ENCODE data around the gene SCART1.
A peak's percentile ranks its signal among the peaks of the same experiment; 100 is the strongest.
"Not testable (repeated sequence)": the region's sequence is repeated elsewhere in the genome, so short reads cannot be mapped to it uniquely, and the experiment has no call there.

SCART1 gene

DNA sequence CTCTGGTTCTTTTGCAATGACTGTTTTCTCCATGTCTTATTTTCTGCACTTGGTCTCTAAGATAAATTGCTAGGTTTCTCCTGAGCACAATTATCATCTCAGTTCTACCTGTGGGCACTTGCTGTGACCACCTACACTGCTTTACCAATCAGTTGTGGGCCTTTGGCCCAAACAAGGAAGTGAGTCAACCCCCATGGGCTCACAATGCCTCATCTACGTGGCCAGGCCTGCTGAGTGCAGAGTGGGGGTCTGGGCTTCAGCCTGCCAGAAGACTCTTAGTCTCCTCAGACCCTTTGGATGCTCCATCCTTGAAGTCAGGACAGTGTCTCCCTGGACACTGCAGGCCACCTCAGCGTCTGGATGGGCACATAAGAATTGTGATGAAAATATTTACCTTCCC is 20.3 kb downstream of the SCART1 start:
- no peak for DNase-seq (ENCODE audit: low read depth)

DNA sequence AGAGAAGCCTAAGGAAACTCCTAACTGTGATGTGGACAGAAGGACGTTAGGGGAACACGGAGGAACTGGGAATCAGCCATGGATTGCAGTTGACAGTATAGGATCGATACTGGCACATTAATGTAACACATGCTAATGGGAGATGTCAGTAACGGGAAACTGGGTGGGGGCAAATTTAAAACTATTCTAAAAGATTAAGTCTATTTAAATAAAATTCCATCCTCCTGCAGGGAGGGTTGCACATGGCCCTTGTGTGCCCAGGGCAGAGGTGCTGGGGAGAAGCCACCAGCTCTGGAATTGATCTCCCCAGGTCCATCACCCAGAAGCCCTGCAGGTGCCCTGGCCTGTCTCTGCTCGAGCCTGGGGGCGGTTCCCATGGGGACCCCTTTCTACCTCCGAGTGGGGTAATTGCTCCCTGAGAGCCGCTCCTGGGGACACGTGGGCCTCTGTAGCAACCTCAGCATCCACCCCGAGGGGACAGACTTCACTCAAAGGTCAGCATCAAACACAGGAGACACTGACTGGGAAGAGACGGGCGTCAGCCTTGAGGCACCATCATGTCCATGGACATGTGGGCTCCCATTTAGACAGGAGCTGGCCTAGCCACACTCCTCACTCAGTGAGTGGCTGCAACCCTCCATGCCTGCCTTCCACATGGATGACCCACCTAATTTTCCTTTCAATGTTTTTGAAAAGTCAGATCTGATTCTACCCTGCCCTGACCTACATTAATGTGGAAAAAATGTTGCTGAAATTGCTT is 21.1 kb downstream of the SCART1 start:
- DNase-seq (ENCODE audit: low read depth), result no peak

DNA sequence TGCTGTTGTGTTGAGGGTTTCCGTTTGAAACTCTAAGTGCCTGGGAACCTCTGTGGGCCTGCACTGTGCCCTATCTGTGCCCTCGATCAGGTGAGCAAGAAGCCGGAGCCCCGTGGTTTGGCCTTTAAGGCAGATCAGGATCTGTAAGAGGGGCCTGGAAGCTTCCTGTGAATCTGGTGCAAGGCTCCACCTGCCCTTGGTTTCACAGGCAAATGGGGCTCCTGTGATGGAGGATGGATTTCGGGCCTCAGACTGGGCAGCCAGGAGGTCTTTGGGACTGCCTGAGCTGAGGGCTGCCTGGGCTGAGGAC is 21.6 kb downstream of the SCART1 start:
- DNase-seq (ENCODE audit: low read depth), result peak; percentile 30

DNA sequence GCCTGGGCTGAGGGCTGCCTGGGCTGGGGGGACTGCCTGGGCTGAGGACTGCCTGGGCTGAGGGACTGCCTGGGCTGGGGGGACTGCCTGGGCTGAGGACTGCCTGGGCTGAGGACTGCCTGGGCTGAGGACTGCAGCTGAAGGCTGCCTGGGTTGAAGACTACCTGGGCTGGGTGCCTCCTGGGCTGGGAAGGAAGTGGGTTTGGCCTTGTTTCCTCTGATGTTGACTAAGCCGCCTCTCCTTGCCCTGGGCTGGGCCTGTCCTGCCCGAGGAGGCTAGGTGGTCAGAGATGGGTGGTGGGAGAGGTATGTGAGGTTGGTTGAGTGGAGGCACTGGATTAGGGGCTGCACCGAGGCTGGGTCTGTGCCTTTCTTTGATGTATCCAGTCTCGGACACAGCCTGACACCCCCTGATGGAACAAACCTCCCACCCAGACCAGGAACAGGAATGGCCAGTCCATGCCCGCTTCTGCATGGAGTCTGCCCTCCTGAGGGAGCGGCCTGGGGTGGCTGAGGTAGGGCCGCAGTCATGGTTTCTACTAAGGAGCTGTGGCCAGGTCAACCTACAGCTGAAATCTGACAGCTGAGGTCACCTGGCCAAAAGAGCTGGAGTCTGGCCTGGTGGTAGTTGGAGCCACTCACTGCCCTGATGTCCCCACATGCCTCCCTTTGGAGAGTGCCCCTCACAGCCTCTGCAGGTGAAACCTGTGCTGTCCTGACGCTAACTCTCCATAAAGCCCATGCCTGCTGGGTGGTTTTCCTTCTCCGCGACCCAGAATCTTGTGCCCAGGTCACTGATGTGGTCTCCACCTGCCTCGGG is 22.3 kb downstream of the SCART1 start:
- DNase-seq (ENCODE audit: low read depth), result no peak

DNA sequence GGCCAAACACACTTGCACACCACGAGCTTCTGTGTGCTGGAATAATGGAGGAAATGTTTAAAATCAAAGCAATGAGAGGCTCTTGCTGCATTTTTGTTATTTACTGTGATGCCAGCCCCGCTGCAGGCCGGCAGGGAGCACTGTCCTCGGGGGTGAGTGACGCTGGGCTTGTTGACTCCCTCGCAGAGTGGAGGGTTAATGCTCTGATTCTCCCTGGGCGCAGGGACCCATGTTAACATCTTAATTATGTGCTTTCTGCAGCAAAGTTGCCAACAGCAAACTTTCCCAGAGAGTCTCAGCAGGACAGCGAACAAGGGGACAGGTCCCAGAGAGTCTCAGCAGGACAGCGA is 22.9 kb downstream of the SCART1 start:
- no peak for DNase-seq (ENCODE audit: low read depth)

DNA sequence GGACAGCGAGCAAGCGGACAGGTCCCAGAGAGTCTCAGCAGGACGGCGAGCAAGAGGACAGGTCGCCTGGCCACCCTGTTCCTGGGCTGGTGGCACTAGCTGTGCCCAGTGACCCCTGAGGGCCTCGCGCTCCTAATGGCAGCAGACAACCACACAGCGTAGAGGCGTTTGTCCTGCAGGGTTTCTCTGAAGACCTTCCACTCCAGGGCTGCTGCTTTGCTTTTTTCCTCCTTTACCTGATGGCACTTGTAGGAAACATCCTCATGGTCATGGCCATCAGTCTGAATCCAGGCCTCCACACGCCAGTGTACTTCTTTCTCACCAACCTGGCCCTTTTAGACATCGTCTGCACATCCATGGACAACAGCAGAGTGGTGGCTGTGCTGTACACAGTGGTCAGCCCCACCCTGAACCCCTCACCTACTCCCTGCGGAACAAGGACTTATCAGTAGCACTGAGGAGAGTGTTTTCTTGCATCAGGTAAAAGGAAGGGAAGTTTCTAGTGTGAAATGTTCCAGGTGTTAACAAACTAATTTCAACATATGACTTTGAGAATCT is 27.4 kb downstream of the SCART1 start:
- no peak for DNase-seq (ENCODE audit: low read depth)

DNA sequence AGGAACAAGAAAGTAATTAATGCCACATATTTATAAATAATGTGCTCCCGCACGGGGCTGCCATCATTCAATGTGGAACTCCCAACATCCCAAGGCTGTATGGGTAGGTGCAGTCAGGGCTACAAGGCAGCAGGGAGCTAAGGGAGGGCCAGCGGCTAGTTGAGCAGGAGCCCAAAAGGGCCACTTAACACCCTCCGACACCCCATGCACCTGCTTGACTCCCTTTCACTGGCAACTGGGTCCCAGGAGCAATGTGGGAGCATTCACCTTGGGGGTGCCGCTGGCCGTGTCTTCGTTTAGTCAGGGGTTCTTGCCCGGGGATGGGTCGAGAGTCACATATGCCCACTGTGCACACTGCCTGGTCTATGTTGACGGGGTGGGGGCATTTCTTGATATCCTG is 27.9 kb downstream of the SCART1 start:
- no peak for DNase-seq (ENCODE audit: low read depth)

DNA sequence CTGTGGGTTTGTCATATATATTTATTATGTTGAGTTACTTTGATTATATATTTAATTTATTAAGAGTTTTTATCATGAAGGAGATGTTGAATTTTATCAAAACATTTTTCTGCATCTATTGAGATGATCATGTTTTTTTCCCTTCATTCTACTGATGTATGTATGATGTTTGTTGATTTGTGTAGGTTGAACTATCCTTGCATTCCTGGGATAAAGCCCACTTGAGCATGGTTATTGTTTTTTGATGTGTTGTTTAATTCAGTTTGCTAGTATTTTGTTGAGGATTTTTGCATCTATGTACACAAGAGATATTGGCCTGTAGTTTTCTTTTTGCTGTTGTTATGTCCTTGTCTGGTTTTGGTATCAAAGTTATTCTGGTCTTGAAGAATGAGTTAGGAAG is 31.1 kb downstream of the SCART1 start:
- no peak for DNase-seq (ENCODE audit: low read depth)

DNA sequence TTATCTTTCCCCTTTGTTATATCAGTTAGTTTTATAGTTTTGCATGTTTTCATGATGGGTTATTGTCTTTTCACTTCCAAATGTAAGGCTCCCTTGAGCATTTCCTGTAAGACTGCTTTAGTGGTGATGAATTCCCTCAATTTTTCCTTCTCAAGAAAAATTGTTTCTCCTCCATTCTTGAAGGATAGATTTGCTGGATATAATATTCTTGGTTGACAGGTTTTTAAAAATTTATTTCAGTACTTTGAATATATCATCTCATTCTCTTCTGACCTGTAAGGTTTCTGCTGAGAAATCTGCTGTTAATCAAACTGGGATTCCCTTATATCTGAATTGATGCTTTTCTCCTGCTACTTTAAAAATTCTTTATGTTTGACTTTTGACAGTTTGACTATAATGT is 33.3 kb downstream of the SCART1 start:
- no peak for DNase-seq (ENCODE audit: low read depth)

DNA sequence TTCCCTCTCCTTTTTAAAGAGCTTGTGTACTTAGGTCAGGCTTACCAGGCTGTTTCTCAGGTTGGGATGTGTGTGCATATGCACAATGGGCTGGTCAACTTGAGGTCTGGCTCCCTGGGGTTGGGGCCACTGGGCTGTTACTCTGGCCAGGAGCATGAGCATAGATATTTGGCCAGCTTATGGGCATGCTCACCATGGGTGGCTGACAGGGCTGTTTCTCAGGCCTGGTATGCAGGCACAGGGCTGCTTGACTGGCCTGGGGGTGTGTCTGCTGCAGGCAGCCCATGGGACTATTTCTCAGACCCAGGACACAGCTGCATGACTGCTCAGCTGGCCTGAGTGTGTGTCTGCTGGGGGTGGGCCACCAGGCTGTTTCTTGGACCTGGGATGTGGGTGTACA is 34.6 kb downstream of the SCART1 start:
- no peak for DNase-seq (ENCODE audit: low read depth)

DNA sequence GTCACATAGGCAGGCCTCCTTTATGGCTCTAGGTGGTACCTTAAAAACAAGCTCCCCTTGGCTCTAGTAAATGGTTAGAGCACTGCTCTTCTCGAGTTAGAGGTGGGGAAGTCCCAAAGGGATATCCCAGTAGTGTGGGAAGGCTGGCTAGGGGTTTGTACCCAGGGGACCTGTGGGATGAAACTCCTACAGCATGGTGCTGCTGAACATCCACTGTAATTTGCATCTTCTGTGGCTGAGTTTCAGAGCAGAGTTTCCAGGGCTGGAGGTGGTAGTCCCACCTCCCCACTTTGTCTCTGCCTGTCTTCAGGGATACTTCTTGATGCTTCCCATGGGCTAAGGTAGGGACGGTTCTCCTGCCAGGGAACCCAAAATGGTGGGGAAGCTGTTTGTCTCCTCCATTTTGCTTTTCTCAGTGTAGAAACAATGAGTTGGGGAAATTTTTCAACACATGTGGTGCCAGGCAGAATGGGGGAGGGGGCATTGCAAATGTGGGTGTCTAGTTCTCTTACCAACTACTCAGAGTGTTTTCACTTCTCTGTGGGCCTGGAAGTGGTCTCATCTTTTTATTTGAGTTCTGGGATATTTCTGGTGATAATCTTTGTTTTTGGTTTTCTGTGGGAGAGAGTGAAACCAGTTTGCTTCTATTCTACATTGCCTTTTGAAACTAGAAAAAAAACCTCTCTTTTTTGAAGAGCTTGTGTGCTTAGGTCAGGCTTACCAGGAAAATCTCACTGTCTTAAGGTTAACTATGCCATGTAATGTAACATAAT is 36.3 kb downstream of the SCART1 start:
- DNase-seq (ENCODE audit: low read depth), result no peak

DNA sequence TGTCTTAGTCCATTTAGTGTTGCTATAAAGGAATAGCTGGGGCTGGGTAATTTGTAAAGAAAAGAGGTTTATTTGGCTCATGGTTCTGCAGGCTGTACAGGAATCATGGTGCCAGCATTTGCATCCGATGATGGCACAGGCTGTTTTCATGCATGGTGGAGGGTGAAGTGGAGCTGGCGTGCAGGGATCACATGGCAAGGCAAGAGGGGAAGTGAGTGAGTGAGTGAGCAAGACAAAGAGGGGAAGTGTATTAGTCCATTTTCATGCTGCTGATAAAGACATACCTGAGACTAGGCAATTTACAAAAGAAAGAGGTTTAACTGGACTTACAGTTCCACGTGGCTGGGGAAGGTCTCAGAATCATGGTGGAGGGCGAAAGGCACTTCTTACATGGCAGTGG is 39.8 kb downstream of the SCART1 start:
- not testable (repeated sequence) for DNase-seq (ENCODE audit: low read depth)

DNA sequence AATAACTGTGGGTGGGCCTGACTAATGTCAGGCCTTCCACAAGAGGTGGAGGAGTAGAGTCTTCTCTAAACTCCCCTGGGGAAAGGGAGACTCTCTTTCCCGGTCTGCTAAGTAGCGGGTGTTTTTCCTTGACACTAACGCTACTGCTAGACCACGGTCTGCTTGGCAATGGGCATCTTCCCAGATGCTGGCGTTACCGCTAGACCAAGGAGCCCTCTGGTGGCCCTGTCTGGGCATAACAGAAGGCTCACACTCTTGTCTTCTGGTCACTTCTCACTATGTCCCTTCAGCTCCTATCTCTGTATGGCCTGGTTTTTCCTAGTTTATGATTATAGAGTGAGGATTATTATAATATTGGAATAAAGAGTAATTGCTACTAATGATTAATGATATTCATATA is 43.6 kb downstream of the SCART1 start:
- DNase-seq (ENCODE audit: low read depth), result not testable (repeated sequence)

DNA sequence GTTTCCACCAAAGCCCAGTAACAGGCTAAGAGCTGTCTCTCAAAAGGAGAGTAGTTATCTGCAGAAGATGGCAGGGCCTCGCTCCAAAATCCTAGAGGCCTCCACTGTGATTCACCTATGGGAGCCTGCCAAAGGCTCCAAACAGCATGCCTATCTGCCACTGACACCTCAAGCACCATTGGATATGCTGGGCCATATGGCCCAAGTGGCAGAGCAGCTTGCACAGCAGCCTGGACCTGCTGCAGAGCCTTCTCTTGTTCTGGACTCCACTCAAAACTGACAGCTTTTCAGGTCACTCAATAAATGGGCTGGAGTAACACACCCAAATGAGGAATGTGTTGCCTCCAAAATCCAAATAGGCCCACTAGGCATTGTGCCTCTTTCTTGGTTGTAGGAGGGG is 45.4 kb downstream of the SCART1 start:
- DNase-seq (ENCODE audit: low read depth), result not testable (repeated sequence)

DNA sequence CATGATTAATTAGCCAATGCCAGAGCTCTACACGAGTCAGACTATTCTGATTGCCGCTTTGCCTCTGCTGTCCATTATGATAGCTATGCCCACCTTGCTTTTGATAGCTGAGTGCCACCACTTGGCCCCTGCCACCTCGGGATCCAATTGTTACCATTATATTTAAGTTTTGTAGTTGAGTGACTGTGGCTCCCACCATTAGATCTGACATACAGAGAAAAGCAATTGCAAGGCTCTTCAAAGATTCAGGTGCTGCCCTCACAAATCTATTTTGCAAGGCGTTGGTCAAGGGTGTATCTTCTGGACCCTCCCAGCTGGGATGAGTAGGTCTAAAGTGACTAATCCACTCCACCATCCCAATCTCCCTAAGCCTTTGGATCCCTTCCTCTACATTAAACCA is 47.2 kb downstream of the SCART1 start:
- not testable (repeated sequence) for DNase-seq (ENCODE audit: low read depth)

DNA sequence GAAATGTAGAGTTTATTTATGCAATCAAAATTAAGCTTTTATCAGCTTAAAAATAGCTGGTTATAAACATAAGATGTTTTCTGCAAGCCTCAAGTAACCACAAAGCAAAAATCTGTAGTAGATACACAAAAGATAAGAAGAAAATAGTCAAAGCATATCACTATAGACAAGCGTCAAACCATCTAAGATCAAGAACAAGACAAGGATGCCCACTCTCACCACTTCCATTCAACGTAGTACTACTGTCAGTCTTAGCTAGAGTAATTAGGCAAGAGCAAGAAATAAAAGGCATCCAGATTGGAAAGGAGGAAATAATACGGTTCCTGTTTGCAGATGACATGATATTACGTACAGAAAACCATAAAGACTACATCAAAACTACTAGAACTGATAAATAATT is 56.0 kb downstream of the SCART1 start:
- no peak for DNase-seq (ENCODE audit: low read depth)

DNA sequence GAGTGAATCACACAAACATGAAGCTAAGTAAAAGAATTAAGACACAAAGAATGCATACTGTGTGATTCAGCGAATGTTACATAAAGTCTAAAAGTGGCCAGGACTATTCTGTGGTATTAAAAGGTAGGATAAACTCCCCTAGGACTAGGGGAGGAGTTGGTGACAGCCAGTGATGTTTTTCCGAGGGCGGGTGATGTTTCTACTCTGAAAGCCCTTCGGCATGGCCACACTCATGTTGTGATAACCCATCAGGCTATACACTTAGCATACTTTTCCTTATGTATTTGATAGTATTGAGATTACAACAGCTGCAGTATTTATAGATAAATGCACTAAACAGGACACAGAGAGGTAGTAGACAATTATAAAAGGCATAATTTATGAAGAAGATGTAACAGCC is 57.7 kb downstream of the SCART1 start:
- DNase-seq (ENCODE audit: low read depth), result no peak

DNA sequence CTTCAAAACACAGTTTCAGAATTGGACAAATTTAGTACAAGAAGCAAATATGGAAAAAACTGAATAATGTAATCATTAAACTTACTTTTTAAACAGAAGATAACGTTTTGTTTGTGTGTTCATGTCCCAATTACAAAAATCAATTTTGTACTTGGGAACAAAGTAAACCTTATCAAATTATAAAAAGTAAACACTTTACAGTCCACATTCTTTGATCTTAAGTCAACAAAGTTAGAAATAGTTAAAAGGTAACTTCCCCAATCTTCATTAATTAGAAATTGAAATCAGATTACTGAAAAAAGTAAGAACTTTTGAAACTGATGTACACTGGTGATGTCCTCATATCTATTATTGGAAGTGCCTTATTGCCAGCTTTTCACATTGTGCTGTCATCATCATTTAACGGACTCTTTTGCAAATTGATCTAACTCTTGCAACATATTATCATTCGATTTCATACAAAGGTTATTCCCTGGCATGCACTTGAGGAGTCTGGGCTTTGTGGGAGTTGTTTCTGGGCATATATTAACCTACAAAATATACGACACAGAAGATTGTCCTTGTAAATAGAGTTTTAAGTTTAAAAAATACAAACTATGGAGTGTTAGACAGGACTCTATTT is 58.3 kb downstream of the SCART1 start:
- no peak for DNase-seq (ENCODE audit: low read depth)

DNA sequence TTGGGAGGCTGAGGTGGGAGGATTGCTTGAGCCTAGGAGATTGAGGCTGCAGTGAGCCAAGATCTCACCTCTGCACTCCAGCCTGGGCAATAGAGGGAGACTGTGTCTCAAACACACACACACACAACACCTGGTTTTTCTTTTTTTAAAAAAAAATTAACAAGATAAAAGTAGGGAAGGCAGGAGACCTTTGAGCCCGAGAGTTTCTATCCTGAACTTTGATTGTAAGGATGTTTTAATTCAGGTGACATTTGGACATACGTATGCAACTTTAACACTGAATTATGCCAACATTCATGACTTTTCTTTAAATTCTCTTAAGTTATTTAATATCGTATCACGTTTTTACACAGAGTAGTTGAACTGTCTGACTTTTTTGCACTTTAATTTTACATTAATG is 61.7 kb downstream of the SCART1 start:
- no peak for DNase-seq (ENCODE audit: low read depth)

DNA sequence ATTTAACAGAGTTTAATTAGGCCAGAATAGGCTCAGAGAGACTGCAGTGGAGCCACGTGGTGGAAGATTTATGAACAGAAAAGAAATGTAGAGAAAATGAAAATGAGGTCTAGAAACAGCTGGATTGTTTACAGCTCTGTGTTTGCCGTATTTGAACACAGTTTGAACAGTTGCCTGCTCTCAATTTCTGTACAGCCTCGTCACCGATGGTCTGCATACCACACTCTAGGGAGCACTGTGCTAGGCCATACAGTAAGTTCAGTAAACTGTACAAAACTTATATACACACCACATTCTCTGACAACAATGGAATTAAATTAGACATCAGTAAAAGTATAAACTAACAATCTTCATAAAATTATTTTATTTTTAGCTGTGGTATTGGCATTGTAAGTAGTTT is 62.3 kb downstream of the SCART1 start:
- no peak for DNase-seq (ENCODE audit: low read depth)

DNA sequence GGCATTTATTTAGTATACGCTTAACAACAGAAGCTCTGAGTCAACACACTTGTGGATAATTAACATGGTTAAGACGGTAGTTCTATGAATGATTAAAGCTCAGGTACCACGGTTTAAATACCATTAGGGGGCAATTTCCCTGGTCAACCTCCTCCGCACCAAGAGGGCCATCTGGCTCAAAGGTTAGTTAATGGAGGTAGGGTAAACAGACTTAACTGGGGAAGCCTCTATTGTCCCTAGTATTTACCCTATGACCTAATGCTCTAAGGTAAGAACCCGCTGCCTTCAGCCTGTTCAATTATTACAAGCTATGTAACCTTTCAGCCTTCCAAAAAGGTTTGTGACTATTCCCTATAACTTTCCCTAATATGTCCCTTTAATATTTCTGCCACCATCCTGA is 64.8 kb downstream of the SCART1 start:
- DNase-seq (ENCODE audit: low read depth), result not testable (repeated sequence)

Measured in T-helper 22 cell (primary cell).